ENCODE results near the gene EPHX1.
A peak's percentile ranks its signal among the peaks of the same experiment; 100 is the strongest.

Gene EPHX1

DNA sequence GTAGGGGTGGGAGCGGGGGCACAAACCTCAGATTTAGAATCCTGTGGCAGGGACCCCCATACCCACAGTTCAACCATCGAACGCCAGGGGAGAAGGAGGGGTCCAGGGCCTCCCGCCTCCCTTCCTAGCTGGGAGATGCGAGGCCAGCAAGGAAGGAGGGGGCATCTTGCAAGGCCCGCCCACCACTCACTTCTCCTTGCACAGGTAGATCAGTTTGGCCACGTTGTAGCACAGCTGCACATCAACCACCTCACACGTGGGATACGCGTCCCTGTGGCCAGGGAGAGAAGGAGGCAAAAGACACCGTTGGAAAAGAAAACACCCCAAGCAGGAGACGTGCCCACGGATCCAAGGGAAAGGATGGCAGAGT is 52.6 kb downstream of the EPHX1 start:
- Histone ChIP-seq H3K4me3 (ENCODE audit: low read length, poor library complexity, severe bottlenecking) (no peak overlapping the region), H3K9me3 (ENCODE audit: insufficient read depth, low read depth, low read length) (no peaks in the 10 kb centered on the region), H3K9me2 (replicated peaks; ENCODE audit: low read depth, low read length) (no peaks in the 10 kb centered on the region), H3K36me3 (ENCODE audit: insufficient read depth, low read length) (peaks cover 28% of the 10 kb centered on the region; the same call in 1 of the 2 replicates), H3K79me2 (ENCODE audit: insufficient read depth, low read length) (no peaks in the 10 kb centered on the region), H2AFZ (ENCODE audit: low read length) (no peak overlapping the region), H3K9ac (ENCODE audit: low read depth, low read length, poor library complexity, severe bottlenecking) (no peak overlapping the region), H3F3A (ENCODE audit: low read depth) (no peaks in the 10 kb centered on the region), H3K27me3 (ENCODE audit: insufficient read depth, low read length, poor library complexity, severe bottlenecking) (no peaks in the 10 kb centered on the region), H3K4me2 (ENCODE audit: low read depth, low read length, poor library complexity, severe bottlenecking) (no peak overlapping the region), H4K20me1 (ENCODE audit: insufficient read depth, low read length, poor library complexity, severe bottlenecking) (no peaks in the 10 kb centered on the region), H3K4me1 (ENCODE audit: insufficient read depth, low read length, poor library complexity, severe bottlenecking) (peaks cover 14% of the 10 kb centered on the region)
- no peak for TF ChIP-seq EZH2phosphoT487 (IDR thresholded peaks at IDR 0.05; ENCODE audit: borderline replicate concordance)
- TF ChIP-seq, protein P1, sequence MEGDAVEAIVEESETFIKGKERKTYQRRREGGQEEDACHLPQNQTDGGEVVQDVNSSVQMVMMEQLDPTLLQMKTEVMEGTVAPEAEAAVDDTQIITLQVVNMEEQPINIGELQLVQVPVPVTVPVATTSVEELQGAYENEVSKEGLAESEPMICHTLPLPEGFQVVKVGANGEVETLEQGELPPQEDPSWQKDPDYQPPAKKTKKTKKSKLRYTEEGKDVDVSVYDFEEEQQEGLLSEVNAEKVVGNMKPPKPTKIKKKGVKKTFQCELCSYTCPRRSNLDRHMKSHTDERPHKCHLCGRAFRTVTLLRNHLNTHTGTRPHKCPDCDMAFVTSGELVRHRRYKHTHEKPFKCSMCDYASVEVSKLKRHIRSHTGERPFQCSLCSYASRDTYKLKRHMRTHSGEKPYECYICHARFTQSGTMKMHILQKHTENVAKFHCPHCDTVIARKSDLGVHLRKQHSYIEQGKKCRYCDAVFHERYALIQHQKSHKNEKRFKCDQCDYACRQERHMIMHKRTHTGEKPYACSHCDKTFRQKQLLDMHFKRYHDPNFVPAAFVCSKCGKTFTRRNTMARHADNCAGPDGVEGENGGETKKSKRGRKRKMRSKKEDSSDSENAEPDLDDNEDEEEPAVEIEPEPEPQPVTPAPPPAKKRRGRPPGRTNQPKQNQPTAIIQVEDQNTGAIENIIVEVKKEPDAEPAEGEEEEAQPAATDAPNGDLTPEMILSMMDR (conservative IDR thresholded peaks at IDR 0.05; ENCODE audit: low read length), result no peak

DNA sequence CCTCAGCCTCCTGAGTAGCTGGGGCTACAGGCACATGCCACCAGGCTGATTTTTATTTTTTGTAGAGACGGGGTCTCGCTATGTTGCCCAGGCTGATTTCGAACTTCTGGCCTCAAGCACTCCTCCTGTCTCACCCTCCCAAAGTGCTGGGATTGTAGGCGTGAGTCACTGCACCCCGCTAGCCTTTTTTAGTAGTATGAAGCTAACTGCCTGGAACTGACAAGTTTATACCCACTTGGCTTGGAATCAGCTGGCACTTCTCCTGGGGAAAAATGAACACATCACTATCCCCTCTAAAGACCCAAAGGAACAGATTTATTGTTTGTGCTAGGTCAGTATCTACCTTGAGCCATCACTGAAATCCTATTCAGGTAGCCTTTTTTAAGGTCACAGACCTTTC is 53.2 kb downstream of the EPHX1 start:
- no peaks in the 10 kb centered on the region for H3K9me2 ChIP-seq (replicated peaks; ENCODE audit: low read depth, low read length)
- no peak overlapping the region for H3K9ac ChIP-seq (ENCODE audit: low read depth, low read length, poor library complexity, severe bottlenecking)
- H3K9me3 ChIP-seq (ENCODE audit: insufficient read depth, low read depth, low read length), result no peaks in the 10 kb centered on the region
- no peak overlapping the region for H3K4me3 ChIP-seq (ENCODE audit: low read length, poor library complexity, severe bottlenecking)
- no peaks in the 10 kb centered on the region for H3F3A ChIP-seq (ENCODE audit: low read depth)
- H3K36me3 ChIP-seq (ENCODE audit: insufficient read depth, low read length), result peaks cover 34% of the 10 kb centered on the region; the same call in 1 of the 2 replicates
- no peak overlapping the region for H2AFZ ChIP-seq (ENCODE audit: low read length)
- TF ChIP-seq EZH2phosphoT487 (IDR thresholded peaks at IDR 0.05; ENCODE audit: borderline replicate concordance), result no peak
- TF ChIP-seq, protein P1 (conservative IDR thresholded peaks at IDR 0.05; ENCODE audit: low read length), result no peak
- peaks cover 14% of the 10 kb centered on the region for H3K4me1 ChIP-seq (ENCODE audit: insufficient read depth, low read length, poor library complexity, severe bottlenecking)
- no peaks in the 10 kb centered on the region for H3K79me2 ChIP-seq (ENCODE audit: insufficient read depth, low read length)
- no peak overlapping the region for H3K4me2 ChIP-seq (ENCODE audit: low read depth, low read length, poor library complexity, severe bottlenecking)
- H3K27me3 ChIP-seq (ENCODE audit: insufficient read depth, low read length, poor library complexity, severe bottlenecking), result no peaks in the 10 kb centered on the region
- no peaks in the 10 kb centered on the region for H4K20me1 ChIP-seq (ENCODE audit: insufficient read depth, low read length, poor library complexity, severe bottlenecking)

DNA sequence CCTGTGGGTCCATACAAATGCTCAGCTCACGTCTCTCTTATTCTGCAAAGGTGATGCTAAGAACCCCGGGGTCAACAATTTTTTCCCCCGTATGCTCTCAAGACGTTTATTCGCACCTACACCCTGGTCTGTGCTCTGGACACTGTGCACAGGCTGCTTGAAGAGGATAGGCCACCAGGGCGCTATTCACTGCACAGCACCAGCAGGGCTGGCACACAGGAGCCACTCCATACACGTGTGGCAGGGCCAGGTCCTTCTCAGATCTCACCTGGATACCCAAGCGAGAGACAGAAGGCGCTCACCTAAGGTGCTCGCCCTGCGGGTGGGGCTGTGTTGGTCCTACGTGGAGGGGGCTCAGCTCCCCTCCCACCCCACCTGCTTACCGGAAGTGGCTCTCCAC is 55.6 kb downstream of the EPHX1 start:
- Histone ChIP-seq H3K4me3 (ENCODE audit: low read length, poor library complexity, severe bottlenecking) (peak overlapping the region; percentile 50), H2AFZ (ENCODE audit: low read length) (no peak overlapping the region), H3K4me1 (ENCODE audit: insufficient read depth, low read length, poor library complexity, severe bottlenecking) (peaks cover 14% of the 10 kb centered on the region), H3F3A (ENCODE audit: low read depth) (no peaks in the 10 kb centered on the region), H4K20me1 (ENCODE audit: insufficient read depth, low read length, poor library complexity, severe bottlenecking) (no peaks in the 10 kb centered on the region), H3K9ac (ENCODE audit: low read depth, low read length, poor library complexity, severe bottlenecking) (peak overlapping the region; percentile 44), H3K36me3 (ENCODE audit: insufficient read depth, low read length) (peaks cover 27% of the 10 kb centered on the region; the same call in 1 of the 2 replicates), H3K79me2 (ENCODE audit: insufficient read depth, low read length) (no peaks in the 10 kb centered on the region), H3K9me3 (ENCODE audit: insufficient read depth, low read depth, low read length) (no peaks in the 10 kb centered on the region), H3K9me2 (replicated peaks; ENCODE audit: low read depth, low read length) (no peaks in the 10 kb centered on the region), H3K4me2 (ENCODE audit: low read depth, low read length, poor library complexity, severe bottlenecking) (peak overlapping the region; percentile 65), H3K27me3 (ENCODE audit: insufficient read depth, low read length, poor library complexity, severe bottlenecking) (no peaks in the 10 kb centered on the region)
- TF ChIP-seq, protein P1 (conservative IDR thresholded peaks at IDR 0.05; ENCODE audit: low read length), result no peak
- TF ChIP-seq EZH2phosphoT487 (IDR thresholded peaks at IDR 0.05; ENCODE audit: borderline replicate concordance), result no peak
